OCI-LY7 (cell line): Measurements from ENCODE around the gene KCTD5.

Source experiments
- CTCF ChIP-seq: fragments of 200-600 bp; sonication (generic); conservative IDR thresholded peaks from 2 replicates; pipeline ENCODE4 v1.5.1; 2014; ENCODE audit warnings: mild to moderate bottlenecking, antibody characterized with exemption, low read length, moderate library complexity, mixed read lengths
- EZH2phosphoT487 ChIP-seq: fragments of 200-600 bp; sonication (generic); IDR thresholded peaks from 2 replicates; pipeline ENCODE4 v1.6.1; 2018; ENCODE audit warnings: low read depth, borderline replicate concordance, mild to moderate bottlenecking, mixed run types, antibody characterized with exemption, low read length, moderate library complexity, mixed read lengths

GRCh38 chr16:2704983-2705275 lies 22.6 kb downstream of the KCTD5 start:
- TF ChIP-seq CTCF = no peak
- no peak for TF ChIP-seq EZH2phosphoT487
